PC-3 (cell line): ENCODE data around the gene DACT2. TPM values are rescaled to one million over a fixed set of nuclear protein-coding genes. Genes with fewer than 3 reads are reported as not detected.
"Not testable (repeated sequence)": the region's sequence is repeated elsewhere in the genome, so short reads cannot be mapped to it uniquely, and the experiment has no call there.

ENCODE experiments used
- ATAC-seq: fragments of 200-7000 bp; cut with Tn5 transposase; 2 replicates; pipeline ENCODE4 v1.9.1; 2020; ENCODE audit warnings: mild to moderate bottlenecking, moderate library complexity
- BruUV-seq: library from RNA; stranded (reverse); fragments of 400-500 nt; replicated peaks from 2 replicates; lab custom pipeline; 2021; lab: Mats Ljungman, UMichigan
- CTCF ChIA-PET: fragments of 300-600 bp; sonication (Branson Sonifier 250); formaldehyde crosslinking; loops from one replicate; lab custom pipeline; 2022; ENCODE audit warnings: antibody characterized with exemption; lab: Charles Lee
- POLR2A ChIA-PET: fragments of 300-600 bp; sonication (Branson Sonifier 250); formaldehyde crosslinking; loops from one replicate; lab custom pipeline; 2022; ENCODE audit warnings: antibody characterized with exemption; ENCODE audit not compliant: unreplicated experiment; lab: Charles Lee
- DNase-seq: peaks from one replicate; pipeline ENCODE4 v3.0.0-alpha.2; 2015
- H2AFZ ChIP-seq: fragments of 300-600 bp; sonication (generic); 2 replicates; pipeline ENCODE4 v1.6.0; 2016; ENCODE audit warnings: antibody characterized with exemption, low read length
- H3F3A ChIP-seq: fragments of 300-600 bp; sonication (generic); one replicate; pipeline ENCODE4 v1.6.0; 2017; ENCODE audit warnings: antibody characterized with exemption, low read length, control low read depth, mild to moderate bottlenecking; ENCODE audit not compliant: unreplicated experiment
- H3K27ac ChIP-seq: fragments of 300-600 bp; sonication (generic); 2 replicates; pipeline ENCODE4 v1.5.1; 2016; ENCODE audit warnings: mild to moderate bottlenecking, low read length
- H3K27me3 ChIP-seq: fragments of 300-600 bp; sonication (generic); 2 replicates; pipeline ENCODE4 v1.6.1; 2016; ENCODE audit warnings: low read length, mixed read lengths
- H3K36me3 ChIP-seq: fragments of 300-600 bp; sonication (generic); 2 replicates; pipeline ENCODE4 v1.6.1; 2016; ENCODE audit warnings: low read depth, mixed run types, low read length, mixed read lengths
- H3K4me1 ChIP-seq: fragments of 300-600 bp; sonication (generic); 2 replicates; pipeline ENCODE4 v1.5.1; 2016; ENCODE audit warnings: low read length; ENCODE audit not compliant: insufficient read depth
- H3K4me2 ChIP-seq: fragments of 300-600 bp; sonication (generic); 2 replicates; pipeline ENCODE4 v1.6.0; 2016; ENCODE audit warnings: low read length
- H3K4me3 ChIP-seq: fragments of 300-600 bp; sonication (generic); 2 replicates; pipeline ENCODE4 v1.5.1; 2016; ENCODE audit warnings: mild to moderate bottlenecking, low read length, mixed read lengths
- H3K79me2 ChIP-seq: fragments of 300-600 bp; sonication (generic); 2 replicates; pipeline ENCODE4 v1.6.1; 2017; ENCODE audit warnings: low read length, mixed read lengths
- H3K9ac ChIP-seq: fragments of 300-600 bp; sonication (generic); 2 replicates; pipeline ENCODE4 v1.6.0; 2016; ENCODE audit warnings: mild to moderate bottlenecking, low read length
- H3K9me2 ChIP-seq: fragments of 300-600 bp; sonication (generic); replicated peaks from 2 replicates; pipeline ENCODE4 v1.6.1; 2016; ENCODE audit warnings: mixed run types, low read length, mixed read lengths
- H3K9me3 ChIP-seq: fragments of 300-600 bp; sonication (generic); 2 replicates; pipeline ENCODE4 v1.6.1; 2016; ENCODE audit warnings: low read length, mixed read lengths
- H4K20me1 ChIP-seq: fragments of 300-600 bp; sonication (generic); 2 replicates; pipeline ENCODE4 v1.6.1; 2016; ENCODE audit warnings: low read length, mixed read lengths
- EZH2 ChIP-seq: fragments of 300-600 bp; sonication (generic); IDR thresholded peaks from one replicate; pipeline ENCODE4 v1.6.1; 2017; ENCODE audit warnings: antibody characterized with exemption, mild to moderate bottlenecking, low read length; ENCODE audit not compliant: unreplicated experiment
- EZH2phosphoT487 ChIP-seq: fragments of 300-600 bp; sonication (generic); IDR thresholded peaks from 2 replicates; pipeline ENCODE4 v1.6.1; 2018; ENCODE audit warnings: mild to moderate bottlenecking, antibody characterized with exemption, low read length, borderline replicate concordance
- intact Hi-C: fragments of 100-400 bp; cut with micrococcal nuclease; formaldehyde crosslinking; loops from 2 replicates; pipeline ENCODE4 v1.9.0; 2023
- total RNA-seq: library from RNA; depleted of rRNA; stranded (reverse); fragments of >200 nt; gene quantifications from 2 replicates; pipeline ENCODE4 v1.2.3, GENCODE V29; 2014
- TF ChIP-seq, protein P1 (sequence below): fragments of 300-600 bp; sonication (generic); conservative IDR thresholded peaks from 2 replicates; pipeline ENCODE4 v1.5.1; 2017; ENCODE audit warnings: antibody characterized with exemption, low read depth, mild to moderate bottlenecking, low read length

Gene DACT2
- total RNA-seq, 1 experiment from 2014 or later = not detected

GRCh38 chr6:168288781-168289570 lies 30.6 kb downstream of the DACT2 start:
- no peak overlapping the region for H3K27ac ChIP-seq
- no peaks in the 10 kb centered on the region for H3K9me3 ChIP-seq
- POLR2A ChIA-PET = no interaction called here
- CTCF ChIA-PET = no interaction called here
- intact Hi-C loops = no loop called here
- no peak overlapping the region for H3K4me2 ChIP-seq
- BruUV-seq = no TSS peak
- ATAC-seq (no peak), DNase-seq (no peak)
- H3K4me1 ChIP-seq = no peaks in the 10 kb centered on the region
- H3K9ac ChIP-seq = no peak overlapping the region
- no peaks in the 10 kb centered on the region for H3K9me2 ChIP-seq
- no peaks in the 10 kb centered on the region for H3K36me3 ChIP-seq
- TF ChIP-seq, protein P1, sequence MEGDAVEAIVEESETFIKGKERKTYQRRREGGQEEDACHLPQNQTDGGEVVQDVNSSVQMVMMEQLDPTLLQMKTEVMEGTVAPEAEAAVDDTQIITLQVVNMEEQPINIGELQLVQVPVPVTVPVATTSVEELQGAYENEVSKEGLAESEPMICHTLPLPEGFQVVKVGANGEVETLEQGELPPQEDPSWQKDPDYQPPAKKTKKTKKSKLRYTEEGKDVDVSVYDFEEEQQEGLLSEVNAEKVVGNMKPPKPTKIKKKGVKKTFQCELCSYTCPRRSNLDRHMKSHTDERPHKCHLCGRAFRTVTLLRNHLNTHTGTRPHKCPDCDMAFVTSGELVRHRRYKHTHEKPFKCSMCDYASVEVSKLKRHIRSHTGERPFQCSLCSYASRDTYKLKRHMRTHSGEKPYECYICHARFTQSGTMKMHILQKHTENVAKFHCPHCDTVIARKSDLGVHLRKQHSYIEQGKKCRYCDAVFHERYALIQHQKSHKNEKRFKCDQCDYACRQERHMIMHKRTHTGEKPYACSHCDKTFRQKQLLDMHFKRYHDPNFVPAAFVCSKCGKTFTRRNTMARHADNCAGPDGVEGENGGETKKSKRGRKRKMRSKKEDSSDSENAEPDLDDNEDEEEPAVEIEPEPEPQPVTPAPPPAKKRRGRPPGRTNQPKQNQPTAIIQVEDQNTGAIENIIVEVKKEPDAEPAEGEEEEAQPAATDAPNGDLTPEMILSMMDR = no peak
- TF ChIP-seq EZH2phosphoT487 = no peak
- no peak for TF ChIP-seq EZH2
- no peaks in the 10 kb centered on the region for H4K20me1 ChIP-seq
- H3F3A ChIP-seq = no peaks in the 10 kb centered on the region
- H3K79me2 ChIP-seq = no peaks in the 10 kb centered on the region
- peaks cover 44% of the 10 kb centered on the region for H3K27me3 ChIP-seq
- no peak overlapping the region for H2AFZ ChIP-seq
- H3K4me3 ChIP-seq = no peak overlapping the region

- H3K9ac ChIP-seq, H3K36me3 ChIP-seq, intact Hi-C loops, H3K27ac ChIP-seq, H3K4me3 ChIP-seq, CTCF ChIA-PET, H3K79me2 ChIP-seq, H2AFZ ChIP-seq, H3K9me3 ChIP-seq, H3K4me2 ChIP-seq, H3K4me1 ChIP-seq, POLR2A ChIA-PET, H3F3A ChIP-seq, H3K9me2 ChIP-seq, ATAC-seq, H4K20me1 ChIP-seq, BruUV-seq, DNase-seq: not testable (repeated sequence)
- peaks cover 29% of the 10 kb centered on the region for H3K27me3 ChIP-seq
These were observed 32.1 kb downstream of the DACT2 start for GRCh38 chr6:168287460-168287859.

DNA sequence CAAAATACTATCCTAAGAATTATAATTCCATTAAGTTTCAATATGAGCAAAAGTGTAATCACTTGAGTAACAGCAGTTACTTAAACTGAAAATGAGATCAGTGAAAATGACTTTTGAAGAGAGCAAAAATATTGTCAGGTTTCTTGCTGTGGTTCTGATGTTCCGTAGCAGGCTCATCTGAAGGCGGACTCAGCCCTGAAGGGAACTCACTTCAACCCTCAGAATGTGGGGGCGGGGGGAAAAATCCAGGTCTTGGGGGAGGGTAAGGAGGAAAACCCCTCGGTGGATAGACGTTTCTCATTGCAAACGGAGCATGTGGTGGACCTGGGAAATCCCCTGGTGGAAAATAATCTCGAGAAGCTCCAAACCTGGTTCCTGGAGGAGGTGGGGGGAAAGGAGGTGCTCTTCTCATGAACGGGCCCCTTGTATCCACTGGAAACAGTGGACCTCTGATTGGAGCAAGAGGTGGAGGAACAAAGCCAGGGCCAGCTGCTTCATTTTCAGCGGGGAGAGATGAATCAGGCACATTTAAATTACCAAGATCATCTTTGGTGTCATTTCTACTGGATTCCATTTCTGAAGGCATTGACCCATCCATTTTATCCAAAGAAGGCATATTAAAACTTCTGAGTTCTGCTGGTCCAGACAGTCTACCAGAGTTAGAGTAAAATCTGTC lies 32.7 kb downstream of the DACT2 start:
- H3K27ac ChIP-seq, H4K20me1 ChIP-seq, H2AFZ ChIP-seq, POLR2A ChIA-PET, H3K4me1 ChIP-seq, DNase-seq, intact Hi-C loops, H3K9me3 ChIP-seq, CTCF ChIA-PET, H3K4me3 ChIP-seq, H3K36me3 ChIP-seq, ATAC-seq, H3K79me2 ChIP-seq, H3K4me2 ChIP-seq, H3K9ac ChIP-seq, H3F3A ChIP-seq, H3K9me2 ChIP-seq, BruUV-seq: not testable (repeated sequence)
- peaks cover 23% of the 10 kb centered on the region for H3K27me3 ChIP-seq
